Spleen (tissue), 11 donors: Measurements from ENCODE around the gene PROSER3. TPM values are rescaled to one million over a fixed set of nuclear protein-coding genes. Genes with fewer than 3 reads are reported as not detected.
"Not testable (repeated sequence)": the region's sequence is repeated elsewhere in the genome, so short reads cannot be mapped to it uniquely, and the experiment has no call there.

Source experiments
- DNase-seq: peaks from one replicate; pipeline ENCODE4 v3.0.0-alpha.2; 2020
- H3K27ac ChIP-seq, 8 donors: fragments of 200-600 bp; sonication (generic) in 7 of 8; 1 replicate in 4 of 8; 2 replicates in 4 of 8; pipeline versions ENCODE4 v1.5.0 to v1.8.0; 2016 to 2021; ENCODE audit warnings: inconsistent platforms in 4 of 8, mild to moderate bottlenecking in 4 of 8, moderate library complexity in 1 of 8
- H3K27me3 ChIP-seq, 7 donors: fragments of 200-600 bp; sonication (generic) in 6 of 7; replicated peaks in 1 of 7; 1 replicate in 4 of 7; 2 replicates in 3 of 7; pipeline versions ENCODE4 v1.5.0 to v1.8.0; 2016 to 2021; ENCODE audit warnings: inconsistent platforms in 3 of 7, mild to moderate bottlenecking in 1 of 7
- H3K36me3 ChIP-seq, 6 donors: fragments of 200-600 bp; sonication (generic) in 5 of 6; 1 replicate in 4 of 6; 2 replicates in 2 of 6; pipeline versions ENCODE4 v1.5.0 to v1.8.0; 2016 to 2021; ENCODE audit warnings: inconsistent platforms in 2 of 6
- H3K4me1 ChIP-seq, 6 donors: fragments of 200-600 bp; sonication (generic) in 5 of 6; 1 replicate in 3 of 6; 2 replicates in 3 of 6; pipeline versions ENCODE4 v1.5.0 to v1.8.0; 2016 to 2021; ENCODE audit warnings: inconsistent platforms in 3 of 6
- H3K4me3 ChIP-seq, 8 donors: fragments of 200-600 bp; sonication (generic) in 7 of 8; 1 replicate in 4 of 8; 2 replicates in 4 of 8; pipeline versions ENCODE4 v1.5.0 to v1.8.0; 2016 to 2021; ENCODE audit warnings: inconsistent platforms in 4 of 8, mild to moderate bottlenecking in 4 of 8, moderate library complexity in 2 of 8
- H3K9me3 ChIP-seq, 8 donors: fragments of 200-600 bp; sonication (generic) in 7 of 8; 1 replicate in 4 of 8; 2 replicates in 4 of 8; pipeline versions ENCODE4 v1.5.0 to v1.8.0; 2016 to 2021; ENCODE audit warnings: inconsistent platforms in 4 of 8
- POLR2A ChIP-seq, 3 donors: fragments of 450-650 bp; IDR thresholded peaks; one replicate each; pipeline ENCODE4 v1.5.1; 2017; ENCODE audit warnings: antibody characterized with exemption in 3 of 3, mild to moderate bottlenecking in 1 of 3
- POLR2AphosphoS5 ChIP-seq, 3 donors: sonication (generic); formaldehyde crosslinking; IDR thresholded peaks; one replicate each; pipeline ENCODE4 v1.5.1; 2017; ENCODE audit warnings: antibody characterized with exemption in 3 of 3
- WGBS, 5 donors: extraction: QIAGEN DNeasy Blood & Tissue Kit in 3 of 5; methylation state at CpG; one replicate each; pipeline versions ENCODE4 v1.1.5 to v1.1.7; 2013 to 2018; 5-methylcytosine and 5-hydroxymethylcytosine counted together
- intact Hi-C: fragments of 100-400 bp; cut with DNase I; formaldehyde crosslinking; loops from one replicate; pipeline ENCODE4 v1.15.0; 2023; ENCODE audit warnings: low total_unique reads
- polyA plus RNA-seq, 3 donors: library from polyadenylated mRNA; stranded (reverse); fragments of 200-250 nt; gene quantifications; one replicate each; pipeline ENCODE4 v1.2.1, GENCODE V29; 2013
- total RNA-seq, 7 donors: library from RNA; depleted of rRNA in 3 of 7; stranded (reverse); fragments of >200 nt in 3 of 7; fragmentation: NEBNext Ultra II Directional in 4 of 7; extraction: Animal tissue kit (Norgen Biotek cat#: 25700) in 4 of 7; gene quantifications; one replicate each; pipeline versions ENCODE4 v1.1.0 to v1.2.1, GENCODE V29; 2016 to 2021
- TF ChIP-seq, protein P1 (sequence below), 11 experiments: fragments of 200-600 bp in 7 of 11; fragments of 450-650 bp in 4 of 11; sonication (generic) in 4 of 11; IDR thresholded peaks in 8 of 11; conservative IDR thresholded peaks in 3 of 11; 1 replicate in 7 of 11; 2 replicates in 4 of 11; pipeline versions ENCODE4 v1.4.0 to v1.8.0; 2016 to 2021; ENCODE audit warnings: antibody characterized with exemption in 11 of 11, inconsistent platforms in 4 of 11, mild to moderate bottlenecking in 1 of 11
- donor health status: healthy with polysubstance abuse.
- donor health status: DM: no; HTN: no; CAD: no; lungs with moderate emphysema.
- donor health status: DM: no; HTN: no; CAD: no.
- donor health status: Bipolar disorder and iron deficiency.
- donor health status: healthy.
- donor health status: DM: no; HTN: no; CAD: no.
- donor health status: DM: yes; HTN: yes; CAD: no.

Gene PROSER3
- total and polyA plus RNA-seq, 10 donors: 2.0 to 25.2 (median 14.8) TPM

DNA sequence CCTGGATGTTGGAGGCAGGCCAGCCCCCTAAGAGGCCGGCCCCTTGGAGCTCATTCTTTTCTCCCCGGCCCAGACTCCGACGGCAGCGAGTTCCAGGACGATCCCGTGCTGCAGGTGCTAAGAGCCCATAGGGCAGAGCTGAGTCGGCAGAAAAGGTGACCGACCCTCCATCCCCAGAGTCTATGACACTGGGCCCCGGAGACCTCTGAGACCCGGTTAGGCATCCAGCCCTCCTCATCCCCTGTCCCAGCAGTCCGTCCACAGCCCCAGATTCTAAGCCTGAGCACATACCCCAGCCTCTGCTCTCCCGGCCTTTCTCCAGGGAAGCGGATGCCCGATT, 10.1 kb downstream of the PROSER3 start:
- Histone ChIP-seq H3K9me3 (no peaks in the 10 kb centered on the region), H3K27ac (peak overlapping the region in 3 of 8 donors; percentile 11 to 54 (median 53)), H3K4me1 (peaks cover 0 to 19% (median 4%) of the 10 kb centered on the region in 6 donors), H3K27me3 (no peaks in the 10 kb centered on the region), H3K4me3 (no peak overlapping the region), H3K36me3 (peaks cover 0 to 61% (median 23%) of the 10 kb centered on the region in 6 donors)
- intact Hi-C loops: no loop called here
- no peak for DNase-seq
- 78 to 89% (median 83%) methylated on average over 10 to 15 of the region's 15 CpGs for WGBS, 5 donors
- TF ChIP-seq POLR2A (IDR thresholded peaks at IDR 0.05) (no peak), POLR2AphosphoS5 (IDR thresholded peaks at IDR 0.05) (peak in 1 of 3 donors; percentile 9)
- TF ChIP-seq, protein P1, sequence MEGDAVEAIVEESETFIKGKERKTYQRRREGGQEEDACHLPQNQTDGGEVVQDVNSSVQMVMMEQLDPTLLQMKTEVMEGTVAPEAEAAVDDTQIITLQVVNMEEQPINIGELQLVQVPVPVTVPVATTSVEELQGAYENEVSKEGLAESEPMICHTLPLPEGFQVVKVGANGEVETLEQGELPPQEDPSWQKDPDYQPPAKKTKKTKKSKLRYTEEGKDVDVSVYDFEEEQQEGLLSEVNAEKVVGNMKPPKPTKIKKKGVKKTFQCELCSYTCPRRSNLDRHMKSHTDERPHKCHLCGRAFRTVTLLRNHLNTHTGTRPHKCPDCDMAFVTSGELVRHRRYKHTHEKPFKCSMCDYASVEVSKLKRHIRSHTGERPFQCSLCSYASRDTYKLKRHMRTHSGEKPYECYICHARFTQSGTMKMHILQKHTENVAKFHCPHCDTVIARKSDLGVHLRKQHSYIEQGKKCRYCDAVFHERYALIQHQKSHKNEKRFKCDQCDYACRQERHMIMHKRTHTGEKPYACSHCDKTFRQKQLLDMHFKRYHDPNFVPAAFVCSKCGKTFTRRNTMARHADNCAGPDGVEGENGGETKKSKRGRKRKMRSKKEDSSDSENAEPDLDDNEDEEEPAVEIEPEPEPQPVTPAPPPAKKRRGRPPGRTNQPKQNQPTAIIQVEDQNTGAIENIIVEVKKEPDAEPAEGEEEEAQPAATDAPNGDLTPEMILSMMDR (IDR thresholded peaks at IDR 0.05 in 8 of 11, conservative IDR thresholded peaks at IDR 0.05 in 3 of 11): no peak

DNA sequence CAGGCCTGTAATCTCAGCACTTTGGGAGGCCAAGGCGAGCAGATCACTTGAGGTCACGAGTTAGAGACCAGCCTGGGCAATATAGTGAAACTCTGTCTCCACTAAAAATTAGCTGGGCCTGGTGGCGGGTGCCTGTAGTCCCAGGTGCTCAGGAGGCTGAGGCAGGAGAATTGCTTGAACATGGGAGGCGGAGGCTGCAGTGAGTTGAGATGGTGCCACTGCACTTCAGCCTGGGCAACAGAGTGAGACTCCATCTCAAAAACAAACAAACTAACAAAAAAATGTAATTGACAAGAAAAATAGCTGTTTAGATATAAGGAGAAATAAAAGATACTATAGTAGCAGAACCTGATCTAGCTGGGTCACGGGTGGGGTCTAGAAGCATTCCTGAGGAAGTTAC, 14.4 kb downstream of the PROSER3 start:
- 92 to 96% (median 94%) methylated on average over 5 of the region's 5 CpGs for WGBS, 5 donors
- H3K4me1 ChIP-seq: peaks cover 4 to 37% (median 22%) of the 10 kb centered on the region in 6 donors
- H3K27me3 ChIP-seq, DNase-seq, intact Hi-C loops, H3K9me3 ChIP-seq, H3K4me3 ChIP-seq, H3K27ac ChIP-seq: not testable (repeated sequence)
- H3K36me3 ChIP-seq: peaks cover 0 to 18% (median 3%) of the 10 kb centered on the region in 6 donors

DNA sequence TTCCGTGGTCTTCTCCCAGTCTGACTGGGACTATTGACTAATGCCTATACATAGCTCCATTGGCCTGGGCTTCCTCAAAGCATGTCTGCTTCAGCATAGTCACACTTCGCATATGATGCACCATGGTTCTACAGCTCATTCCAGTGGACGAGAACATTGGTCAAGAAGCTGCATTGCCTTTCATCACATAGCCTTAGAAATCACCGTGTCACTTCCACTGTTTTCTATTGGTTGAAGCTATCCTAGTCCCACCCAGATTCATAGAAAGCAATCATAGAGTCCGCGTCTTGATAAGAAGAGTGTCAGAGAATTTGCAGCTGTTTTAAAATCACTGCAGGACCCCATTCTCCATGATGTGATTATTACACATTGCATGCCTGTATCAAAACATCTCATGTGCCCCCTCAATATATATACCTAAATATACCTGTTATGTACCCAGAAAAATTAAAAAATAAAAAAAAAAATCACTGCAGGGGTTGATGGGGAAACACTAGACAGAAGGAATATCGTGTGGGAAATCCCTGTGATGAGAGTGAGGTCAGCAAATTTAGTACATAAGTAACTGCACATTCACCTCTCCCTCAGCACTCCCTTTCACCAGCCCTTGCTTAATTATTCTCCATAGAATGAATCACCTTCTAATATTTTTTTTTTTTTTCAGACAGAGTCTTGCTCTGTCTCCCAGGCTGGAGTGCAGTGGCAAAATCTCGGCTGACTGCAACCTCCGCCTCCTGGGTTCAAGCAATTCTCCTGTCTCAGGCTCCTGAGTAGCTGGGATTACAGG, 15.2 kb downstream of the PROSER3 start:
- TF ChIP-seq POLR2A (IDR thresholded peaks at IDR 0.05): no peak
- no peak for TF ChIP-seq POLR2AphosphoS5 (IDR thresholded peaks at IDR 0.05)
- TF ChIP-seq, protein P1 (IDR thresholded peaks at IDR 0.05 in 8 of 11, conservative IDR thresholded peaks at IDR 0.05 in 3 of 11): no peak
- no peak for DNase-seq
- Histone ChIP-seq H3K9me3 (no peaks in the 10 kb centered on the region), H3K4me1 (peaks cover 4 to 28% (median 19%) of the 10 kb centered on the region in 6 donors), H3K27ac (no peak overlapping the region), H3K36me3 (peaks cover 0 to 18% (median 0%) of the 10 kb centered on the region in 6 donors), H3K4me3 (no peak overlapping the region), H3K27me3 (no peaks in the 10 kb centered on the region)
- intact Hi-C loops: no loop called here
- 59 to 74% (median 65%) methylated on average over 9 of the region's 9 CpGs for WGBS, 5 donors

DNA sequence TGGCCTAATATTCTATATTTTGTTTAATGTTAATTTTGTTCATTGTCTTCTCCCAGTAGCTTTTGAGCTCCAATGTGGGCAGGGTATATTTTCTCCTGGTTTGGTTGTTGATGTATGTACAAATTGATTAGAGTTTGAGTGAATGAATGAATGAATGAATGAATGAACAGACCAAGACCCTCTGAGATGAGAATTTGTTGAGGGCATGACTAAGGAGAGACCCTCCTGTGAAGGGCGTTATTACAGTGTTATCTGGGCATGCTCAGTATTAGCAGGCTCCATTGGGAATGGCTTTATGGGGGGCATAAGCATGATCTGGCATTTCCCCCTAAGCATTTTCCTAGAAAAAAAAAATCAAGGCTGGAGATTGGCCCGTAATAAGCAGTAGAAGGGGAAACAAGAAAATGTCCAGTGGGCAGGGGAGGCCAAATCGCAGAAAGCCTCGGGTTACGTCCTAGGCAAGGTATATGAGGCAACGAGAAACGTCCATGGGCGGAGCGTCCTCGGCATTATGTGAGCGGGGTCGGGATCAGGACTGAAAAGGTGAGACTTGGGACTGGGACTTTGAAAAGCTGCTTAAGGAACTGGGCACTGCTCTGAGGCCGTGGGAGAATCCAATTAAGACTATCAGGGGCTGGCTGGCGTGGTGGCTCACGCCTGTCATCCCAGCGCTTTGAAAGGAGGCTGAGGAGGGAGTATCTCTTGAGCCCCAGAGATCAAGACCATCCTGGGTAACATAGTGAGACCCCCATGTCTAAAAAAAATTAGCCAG, 16.5 kb downstream of the PROSER3 start:
- peak overlapping the region in 7 of 8 donors; percentile 89 to 100 (median 98) for H3K4me3 ChIP-seq
- WGBS, 5 donors: 42 to 61% (median 52%) methylated on average over 16 of the region's 16 CpGs
- intact Hi-C loops: no loop called here

More for the DNA sequence above, 16.5 kb downstream of the PROSER3 start:
- Histone ChIP-seq H3K9me3 (no peaks in the 10 kb centered on the region), H3K27me3 (no peaks in the 10 kb centered on the region), H3K36me3 (peaks cover 0 to 19% (median 0%) of the 10 kb centered on the region in 6 donors), H3K4me1 (peaks cover 4 to 22% (median 18%) of the 10 kb centered on the region in 6 donors), H3K27ac (peak overlapping the region in 2 of 8 donors; percentile 78 to 85)
- no peak for DNase-seq
- TF ChIP-seq, protein P1 (IDR thresholded peaks at IDR 0.05 in 8 of 11, conservative IDR thresholded peaks at IDR 0.05 in 3 of 11): no peak
- no peak for TF ChIP-seq POLR2AphosphoS5 (IDR thresholded peaks at IDR 0.05)
- TF ChIP-seq POLR2A (IDR thresholded peaks at IDR 0.05): no peak
